Mammary epithelial cell (primary cell): ENCODE results near the gene TGOLN2.

ENCODE experiments used
- CTCF ChIP-seq, 2 donors: IDR thresholded peaks in 1 of 2; conservative IDR thresholded peaks in 1 of 2; 2 replicates each; pipeline ENCODE4 v1.5.1; 2011 to 2012; ENCODE audit warnings: inconsistent platforms in 2 of 2, low read length in 2 of 2, mild to moderate bottlenecking in 2 of 2, control low read depth in 1 of 2, low read depth in 1 of 2; ENCODE audit not compliant: insufficient read depth in 1 of 2; ENCODE audit errors: extremely low read depth in 1 of 2
- EZH2 ChIP-seq: IDR thresholded peaks from 2 replicates; pipeline ENCODE4 v1.6.1; 2012; ENCODE audit warnings: low read length, inconsistent platforms, borderline replicate concordance

- no peak for TF ChIP-seq CTCF (conservative IDR thresholded peaks at IDR 0.05 in 1 of 2, IDR thresholded peaks at IDR 0.05 in 1 of 2; ENCODE audit: extremely low read depth in 1 of 2, insufficient read depth in 1 of 2, low read depth in 1 of 2, low read length in 2 of 2)
- no peak for TF ChIP-seq EZH2
Observed at GRCh38 chr2:85272357-85272756, 55.4 kb downstream of the TGOLN2 start.
